Measurements from ENCODE around the gene NCKIPSD.

DNA sequence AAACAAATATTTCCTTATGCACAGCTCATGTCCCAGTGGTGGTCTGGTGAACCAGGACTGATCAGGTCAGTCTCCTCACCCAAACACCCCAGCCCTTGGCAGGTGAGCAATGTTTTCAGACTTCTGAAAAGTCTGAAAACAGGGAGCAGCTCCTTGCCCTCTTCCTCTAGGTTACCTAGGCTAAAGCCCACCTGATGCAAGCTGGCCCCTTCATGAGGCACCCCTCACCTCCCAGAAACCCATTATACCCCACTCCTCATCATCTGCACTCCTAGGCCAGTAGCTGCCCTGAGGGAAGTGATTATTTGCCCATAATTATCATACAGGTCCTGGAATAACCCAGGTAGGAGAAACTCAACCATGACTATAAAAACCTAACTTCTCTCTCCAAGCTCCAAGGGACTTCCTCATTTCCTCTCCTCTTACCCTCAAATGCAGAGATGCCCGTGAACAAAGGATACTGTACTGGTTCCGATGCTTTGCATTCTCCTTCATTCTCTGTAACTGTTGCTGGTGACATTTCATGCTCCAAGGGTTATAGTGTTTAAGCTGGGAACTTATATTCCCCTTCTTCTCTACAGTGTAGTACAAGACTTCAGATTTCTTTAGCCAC is 5.2 kb upstream of the NCKIPSD start:
- TF ChIP-seq, protein P1, sequence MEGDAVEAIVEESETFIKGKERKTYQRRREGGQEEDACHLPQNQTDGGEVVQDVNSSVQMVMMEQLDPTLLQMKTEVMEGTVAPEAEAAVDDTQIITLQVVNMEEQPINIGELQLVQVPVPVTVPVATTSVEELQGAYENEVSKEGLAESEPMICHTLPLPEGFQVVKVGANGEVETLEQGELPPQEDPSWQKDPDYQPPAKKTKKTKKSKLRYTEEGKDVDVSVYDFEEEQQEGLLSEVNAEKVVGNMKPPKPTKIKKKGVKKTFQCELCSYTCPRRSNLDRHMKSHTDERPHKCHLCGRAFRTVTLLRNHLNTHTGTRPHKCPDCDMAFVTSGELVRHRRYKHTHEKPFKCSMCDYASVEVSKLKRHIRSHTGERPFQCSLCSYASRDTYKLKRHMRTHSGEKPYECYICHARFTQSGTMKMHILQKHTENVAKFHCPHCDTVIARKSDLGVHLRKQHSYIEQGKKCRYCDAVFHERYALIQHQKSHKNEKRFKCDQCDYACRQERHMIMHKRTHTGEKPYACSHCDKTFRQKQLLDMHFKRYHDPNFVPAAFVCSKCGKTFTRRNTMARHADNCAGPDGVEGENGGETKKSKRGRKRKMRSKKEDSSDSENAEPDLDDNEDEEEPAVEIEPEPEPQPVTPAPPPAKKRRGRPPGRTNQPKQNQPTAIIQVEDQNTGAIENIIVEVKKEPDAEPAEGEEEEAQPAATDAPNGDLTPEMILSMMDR (IDR thresholded peaks at IDR 0.05; ENCODE audit: insufficient read depth, low read depth, low read length), result no peak
- TF ChIP-seq EZH2 (IDR thresholded peaks at IDR 0.05; ENCODE audit: insufficient read depth, low read length), result no peak

Measured in astrocyte (in vitro differentiated cells and primary cell).